ENCODE results near the gene TMPRSS11D. TPM values are rescaled to one million over a fixed set of nuclear protein-coding genes. Genes with fewer than 3 reads are reported as not detected.

TMPRSS11D gene
- total RNA-seq, 1 donor from 2014 or later: not detected

Other genes with a start within 250 kb of the TMPRSS11D start
- gene UBA6, start 182.8 kb downstream of the TMPRSS11D start, total RNA-seq: 41.3 TPM
- not detected for gene GNRHR, start 129.6 kb downstream of the TMPRSS11D start, total RNA-seq
- gene TMPRSS11A, start 79.5 kb upstream of the TMPRSS11D start, total RNA-seq: not detected
- gene TMPRSS11F, start 245.9 kb upstream of the TMPRSS11D start, total RNA-seq: not detected